HUES6 (cell line): Measurements from ENCODE around the gene SELENBP1.

Experiments used
- H3K27ac ChIP-seq: 2 replicates; pipeline ENCODE4 v1.7.0; 2013; ENCODE audit warnings: low read depth, mild to moderate bottlenecking, low read length, inconsistent platforms
- H3K27me3 ChIP-seq: 2 replicates; pipeline ENCODE4 v1.6.1; 2013; ENCODE audit warnings: low read length; ENCODE audit not compliant: control insufficient read depth, insufficient read depth
- H3K36me3 ChIP-seq: 2 replicates; pipeline ENCODE4 v1.6.1; 2013; ENCODE audit warnings: low read length; ENCODE audit not compliant: control insufficient read depth, insufficient read depth
- H3K4me1 ChIP-seq: 2 replicates; pipeline ENCODE4 v1.6.1; 2013; ENCODE audit warnings: low read length; ENCODE audit not compliant: control insufficient read depth, insufficient read depth
- H3K4me3 ChIP-seq: 2 replicates; pipeline ENCODE4 v1.5.1; 2013; ENCODE audit warnings: low read depth, low read length
- H3K9ac ChIP-seq: one replicate; pipeline ENCODE4 v1.6.1; 2013; ENCODE audit warnings: mild to moderate bottlenecking, low read length
- H3K9me3 ChIP-seq: 2 replicates; pipeline ENCODE4 v1.6.1; 2013; ENCODE audit warnings: low read depth, low read length; ENCODE audit not compliant: control insufficient read depth, insufficient read depth

Gene SELENBP1

GRCh38 chr1:151372058-151372934, at the start of gene SELENBP1:
Gene SELENBP1, minus strand, starts transcription at chr1:151372705. Its CDS starts 64 bp downstream, at chr1:151372641.
- H3K9me3 ChIP-seq: no peaks in the 10 kb centered on the region
- peak within 1 kb of the TSS; percentile 65 for H3K4me3 ChIP-seq
- peaks cover 20% of the 10 kb centered on the region for H3K4me1 ChIP-seq
- peaks cover 7% of the 10 kb centered on the region for H3K36me3 ChIP-seq
- no peaks in the 10 kb centered on the region for H3K27me3 ChIP-seq
- peak within 1 kb of the TSS; percentile 51 for H3K9ac ChIP-seq
- H3K27ac ChIP-seq: no peak within 1 kb of the TSS

- Histone ChIP-seq H3K36me3 (peaks cover 87% of the 10 kb centered on the region), H3K4me3 (no peak overlapping the region), H3K4me1 (no peaks in the 10 kb centered on the region), H3K9ac (no peak overlapping the region), H3K27ac (no peak overlapping the region), H3K27me3 (no peaks in the 10 kb centered on the region), H3K9me3 (no peaks in the 10 kb centered on the region)
Measured at GRCh38 chr1:151419819-151420218, 47.3 kb upstream of the SELENBP1 start.

- H3K4me3 ChIP-seq: no peak overlapping the region
- peaks cover 84% of the 10 kb centered on the region for H3K36me3 ChIP-seq
- H3K9ac ChIP-seq: no peak overlapping the region
- H3K27me3 ChIP-seq: no peaks in the 10 kb centered on the region
- H3K4me1 ChIP-seq: no peaks in the 10 kb centered on the region
- H3K27ac ChIP-seq: no peak overlapping the region
- no peaks in the 10 kb centered on the region for H3K9me3 ChIP-seq
Measured at GRCh38 chr1:151418081-151418480, 45.6 kb upstream of the SELENBP1 start.

- no peaks in the 10 kb centered on the region for H3K4me1 ChIP-seq
- no peak overlapping the region for H3K4me3 ChIP-seq
- no peaks in the 10 kb centered on the region for H3K9me3 ChIP-seq
- no peaks in the 10 kb centered on the region for H3K27me3 ChIP-seq
- H3K9ac ChIP-seq: no peak overlapping the region
- no peak overlapping the region for H3K27ac ChIP-seq
- H3K36me3 ChIP-seq: peaks cover 85% of the 10 kb centered on the region
Measured at GRCh38 chr1:151416231-151416630, 43.7 kb upstream of the SELENBP1 start.

GRCh38 chr1:151411884-151412283, 39.4 kb upstream of the SELENBP1 start:
- H3K4me1 ChIP-seq: no peaks in the 10 kb centered on the region
- H3K27ac ChIP-seq: no peak overlapping the region
- no peak overlapping the region for H3K4me3 ChIP-seq
- no peaks in the 10 kb centered on the region for H3K27me3 ChIP-seq
- no peak overlapping the region for H3K9ac ChIP-seq
- H3K36me3 ChIP-seq: peaks cover 93% of the 10 kb centered on the region
- no peaks in the 10 kb centered on the region for H3K9me3 ChIP-seq

GRCh38 chr1:151408891-151409290, 36.4 kb upstream of the SELENBP1 start:
- no peak overlapping the region for H3K4me3 ChIP-seq
- H3K27ac ChIP-seq: no peak overlapping the region
- peaks cover 91% of the 10 kb centered on the region for H3K36me3 ChIP-seq
- H3K9ac ChIP-seq: no peak overlapping the region
- H3K27me3 ChIP-seq: no peaks in the 10 kb centered on the region
- no peaks in the 10 kb centered on the region for H3K4me1 ChIP-seq
- H3K9me3 ChIP-seq: no peaks in the 10 kb centered on the region

- no peaks in the 10 kb centered on the region for H3K27me3 ChIP-seq
- H3K36me3 ChIP-seq: peaks cover 94% of the 10 kb centered on the region
- no peak overlapping the region for H3K4me3 ChIP-seq
- no peaks in the 10 kb centered on the region for H3K4me1 ChIP-seq
- no peak overlapping the region for H3K9ac ChIP-seq
- H3K9me3 ChIP-seq: no peaks in the 10 kb centered on the region
- no peak overlapping the region for H3K27ac ChIP-seq
Measured at GRCh38 chr1:151407304-151407703, 34.8 kb upstream of the SELENBP1 start.

- Histone ChIP-seq H3K9ac (no peak overlapping the region), H3K36me3 (peaks cover 94% of the 10 kb centered on the region), H3K27ac (no peak overlapping the region), H3K4me1 (no peaks in the 10 kb centered on the region), H3K4me3 (no peak overlapping the region), H3K27me3 (no peaks in the 10 kb centered on the region), H3K9me3 (no peaks in the 10 kb centered on the region)
Measured at GRCh38 chr1:151406176-151406575, 33.7 kb upstream of the SELENBP1 start.

- H3K4me3 ChIP-seq: no peak overlapping the region
- H3K9me3 ChIP-seq: no peaks in the 10 kb centered on the region
- peaks cover 3% of the 10 kb centered on the region for H3K4me1 ChIP-seq
- H3K36me3 ChIP-seq: peaks cover 94% of the 10 kb centered on the region
- H3K9ac ChIP-seq: no peak overlapping the region
- no peaks in the 10 kb centered on the region for H3K27me3 ChIP-seq
- H3K27ac ChIP-seq: no peak overlapping the region
Measured at GRCh38 chr1:151405187-151405951, 32.9 kb upstream of the SELENBP1 start.

GRCh38 chr1:151403612-151404011, 31.1 kb upstream of the SELENBP1 start:
- no peaks in the 10 kb centered on the region for H3K9me3 ChIP-seq
- peaks cover 4% of the 10 kb centered on the region for H3K4me1 ChIP-seq
- H3K27ac ChIP-seq: no peak overlapping the region
- H3K27me3 ChIP-seq: no peaks in the 10 kb centered on the region
- no peak overlapping the region for H3K4me3 ChIP-seq
- no peak overlapping the region for H3K9ac ChIP-seq
- peaks cover 82% of the 10 kb centered on the region for H3K36me3 ChIP-seq

- Histone ChIP-seq H3K4me1 (peaks cover 4% of the 10 kb centered on the region), H3K9me3 (no peaks in the 10 kb centered on the region), H3K4me3 (no peak overlapping the region), H3K9ac (no peak overlapping the region), H3K27ac (no peak overlapping the region), H3K27me3 (no peaks in the 10 kb centered on the region), H3K36me3 (peaks cover 74% of the 10 kb centered on the region)
Measured at GRCh38 chr1:151402764-151403163, 30.3 kb upstream of the SELENBP1 start.
